LNCAP (cell line): Measurements from ENCODE around the gene DCLRE1A.

Experiments
- TF ChIP-seq, protein P1 (sequence below): fragments of 450-650 bp; IDR thresholded peaks from 2 replicates; pipeline ENCODE4 v1.5.1; 2017; ENCODE audit warnings: mild to moderate bottlenecking

The DCLRE1A gene

DNA sequence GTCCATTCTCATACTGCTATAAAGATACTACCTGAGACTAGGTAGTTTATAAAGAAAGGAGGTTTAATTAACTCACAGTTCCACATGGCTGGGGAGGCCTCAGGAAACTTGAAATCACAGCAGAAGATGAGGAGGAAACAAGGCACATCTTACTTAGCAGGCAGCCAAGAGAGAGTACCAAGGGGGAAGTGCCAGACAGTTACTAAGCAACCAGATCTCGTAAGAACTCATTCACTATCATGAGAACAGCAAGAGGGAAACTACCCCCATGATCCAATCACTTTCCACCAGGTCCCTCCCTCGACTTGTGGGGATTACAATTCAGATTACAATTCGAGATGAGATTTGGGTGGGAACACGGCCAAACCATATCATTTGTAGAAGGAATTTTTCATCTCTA, 36.9 kb upstream of the DCLRE1A start:
- TF ChIP-seq, protein P1, sequence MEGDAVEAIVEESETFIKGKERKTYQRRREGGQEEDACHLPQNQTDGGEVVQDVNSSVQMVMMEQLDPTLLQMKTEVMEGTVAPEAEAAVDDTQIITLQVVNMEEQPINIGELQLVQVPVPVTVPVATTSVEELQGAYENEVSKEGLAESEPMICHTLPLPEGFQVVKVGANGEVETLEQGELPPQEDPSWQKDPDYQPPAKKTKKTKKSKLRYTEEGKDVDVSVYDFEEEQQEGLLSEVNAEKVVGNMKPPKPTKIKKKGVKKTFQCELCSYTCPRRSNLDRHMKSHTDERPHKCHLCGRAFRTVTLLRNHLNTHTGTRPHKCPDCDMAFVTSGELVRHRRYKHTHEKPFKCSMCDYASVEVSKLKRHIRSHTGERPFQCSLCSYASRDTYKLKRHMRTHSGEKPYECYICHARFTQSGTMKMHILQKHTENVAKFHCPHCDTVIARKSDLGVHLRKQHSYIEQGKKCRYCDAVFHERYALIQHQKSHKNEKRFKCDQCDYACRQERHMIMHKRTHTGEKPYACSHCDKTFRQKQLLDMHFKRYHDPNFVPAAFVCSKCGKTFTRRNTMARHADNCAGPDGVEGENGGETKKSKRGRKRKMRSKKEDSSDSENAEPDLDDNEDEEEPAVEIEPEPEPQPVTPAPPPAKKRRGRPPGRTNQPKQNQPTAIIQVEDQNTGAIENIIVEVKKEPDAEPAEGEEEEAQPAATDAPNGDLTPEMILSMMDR: no peak

DNA sequence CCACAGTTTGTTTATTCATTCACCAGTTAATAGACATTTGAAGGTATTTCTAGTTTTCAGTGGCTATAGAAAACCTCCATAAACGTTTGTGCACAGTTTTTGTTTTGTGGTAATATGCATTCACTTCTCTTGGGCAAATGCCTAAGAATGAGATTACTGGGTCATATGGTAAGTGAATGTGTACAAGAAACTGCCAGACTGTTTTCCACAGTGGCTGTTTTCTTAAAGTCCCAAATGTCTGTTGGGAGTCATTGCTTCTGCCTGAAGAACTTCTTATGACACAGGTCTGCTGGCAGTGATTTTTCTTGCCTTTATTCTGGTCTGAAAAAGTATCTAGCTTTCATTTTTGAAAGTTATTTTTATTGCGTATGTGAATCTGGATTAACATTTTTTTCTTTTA, 36.0 kb upstream of the DCLRE1A start:
- TF ChIP-seq, protein P1: no peak

DNA sequence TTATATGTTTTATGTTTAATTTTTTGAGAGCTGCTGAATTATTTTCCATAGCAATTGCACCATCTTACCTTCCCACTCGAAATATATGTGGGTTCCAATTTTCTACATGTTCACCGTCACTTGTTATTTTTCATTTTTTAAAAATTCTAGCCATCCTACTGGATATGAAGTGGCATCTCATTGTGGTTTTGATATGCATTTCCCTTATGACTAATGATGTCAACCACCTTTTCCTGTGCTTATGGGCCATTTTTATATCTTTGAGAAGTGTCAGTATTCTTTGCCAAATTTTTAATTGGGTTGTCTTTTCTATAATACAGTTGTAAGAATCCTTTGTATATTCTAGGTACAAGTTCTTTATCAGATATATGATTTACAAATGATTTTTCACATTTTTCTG, 28.4 kb upstream of the DCLRE1A start:
- TF ChIP-seq, protein P1: no peak

DNA sequence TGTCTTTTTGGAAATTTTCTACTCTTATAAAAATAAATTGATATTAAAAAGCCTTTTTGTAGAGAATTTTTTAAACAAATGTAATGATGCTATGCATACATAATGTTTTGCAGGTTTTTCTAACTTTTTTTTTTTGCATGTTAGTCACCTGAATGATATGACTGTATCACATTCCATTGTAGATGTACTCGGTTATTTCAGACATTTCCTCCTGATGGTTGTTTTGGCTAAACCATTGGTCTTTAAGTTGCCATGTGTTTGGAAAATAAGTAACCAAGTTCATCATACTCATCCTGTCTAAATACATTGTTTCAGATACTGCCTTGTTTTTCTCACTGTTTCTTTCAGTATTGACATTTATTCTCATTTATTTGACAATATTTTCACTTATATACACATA, 26.4 kb upstream of the DCLRE1A start:
- TF ChIP-seq, protein P1: no peak

DNA sequence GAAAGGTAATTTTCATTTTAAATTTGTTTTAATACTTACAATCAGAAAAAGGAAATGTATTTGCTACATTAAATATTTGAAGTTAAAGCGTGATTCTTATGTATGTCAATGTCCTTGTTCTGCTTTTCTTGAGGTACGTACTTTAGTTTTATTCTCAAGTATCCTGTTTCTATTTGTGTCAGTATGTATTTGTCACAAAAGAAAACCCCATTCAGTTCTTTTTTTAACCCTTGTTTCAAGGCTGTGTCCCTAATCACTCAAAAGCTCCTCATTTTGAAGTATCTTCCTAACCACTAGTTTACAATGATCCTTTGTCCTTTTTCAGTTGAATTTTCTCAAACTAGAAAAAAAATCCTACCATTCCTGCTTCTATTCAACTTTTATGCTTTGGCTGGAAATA, 25.8 kb upstream of the DCLRE1A start:
- TF ChIP-seq, protein P1: no peak

DNA sequence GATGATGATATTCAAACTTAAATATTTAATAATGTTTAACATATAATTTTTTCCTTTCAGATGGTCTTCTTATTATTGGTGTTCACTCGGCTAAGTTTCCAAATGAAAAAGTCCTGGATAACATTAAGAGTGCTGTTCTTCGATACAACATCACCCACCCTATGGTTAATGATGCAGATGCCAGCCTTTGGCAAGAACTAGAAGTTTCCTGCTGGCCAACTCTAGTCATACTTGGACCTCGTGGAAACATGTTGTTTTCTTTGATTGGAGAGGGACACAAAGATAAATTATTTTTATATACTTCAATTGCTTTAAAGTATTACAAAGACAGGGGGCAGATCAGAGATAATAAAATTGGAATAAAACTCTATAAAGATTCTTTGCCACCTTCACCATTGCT, 22.6 kb upstream of the DCLRE1A start:
- TF ChIP-seq, protein P1: no peak

DNA sequence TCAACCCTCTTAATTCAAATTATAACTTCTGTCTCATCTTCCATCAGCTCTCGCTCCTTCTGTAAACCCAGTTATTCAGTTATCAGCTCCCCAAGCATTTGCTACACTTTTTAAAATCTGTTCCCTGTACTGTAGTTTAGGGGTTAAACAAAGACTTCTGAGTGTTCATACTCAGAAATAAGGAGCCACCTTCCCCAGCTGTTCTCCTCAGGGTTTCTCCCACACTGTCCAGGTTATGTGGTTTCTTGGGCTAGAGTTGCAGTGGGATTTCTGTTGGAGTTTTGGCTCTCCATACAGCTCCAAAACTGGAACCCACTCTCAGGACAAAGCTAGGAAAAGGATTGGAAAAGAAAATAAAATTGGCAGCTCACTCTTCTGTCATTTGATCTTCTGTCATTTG, 21.3 kb upstream of the DCLRE1A start:
- TF ChIP-seq, protein P1: no peak
